HPDE6-E6E7 (cell line): ENCODE measurements around the gene HSPD1.
"Not testable (repeated sequence)": the region's sequence is repeated elsewhere in the genome, so short reads cannot be mapped to it uniquely, and the experiment has no call there.

ENCODE experiments used
- DNase-seq: peaks from one replicate; pipeline ENCODE4 v3.0.0; 2011; ENCODE audit warnings: missing footprints; ENCODE audit errors: extremely low spot score

Gene HSPD1

DNA sequence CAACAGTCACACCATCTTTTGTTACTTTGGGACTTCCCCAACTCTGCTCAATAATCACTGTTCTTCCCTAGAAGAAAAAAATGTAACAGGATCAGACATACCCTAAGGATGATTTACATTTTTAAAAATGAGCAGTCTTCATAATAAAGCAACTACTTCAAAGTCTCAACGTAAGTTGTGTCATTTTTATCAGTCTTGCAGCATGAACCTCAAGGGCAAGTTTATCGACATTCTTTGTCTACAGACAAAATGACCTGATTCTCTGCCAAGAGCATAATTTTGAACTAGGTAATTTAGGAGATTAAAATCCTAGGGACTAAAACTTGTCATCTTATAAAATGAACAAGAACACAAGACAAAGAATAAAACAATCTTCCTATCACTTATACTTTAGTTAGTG is 2.3 kb downstream of the HSPD1 start:
- DNase-seq = no peak

DNA sequence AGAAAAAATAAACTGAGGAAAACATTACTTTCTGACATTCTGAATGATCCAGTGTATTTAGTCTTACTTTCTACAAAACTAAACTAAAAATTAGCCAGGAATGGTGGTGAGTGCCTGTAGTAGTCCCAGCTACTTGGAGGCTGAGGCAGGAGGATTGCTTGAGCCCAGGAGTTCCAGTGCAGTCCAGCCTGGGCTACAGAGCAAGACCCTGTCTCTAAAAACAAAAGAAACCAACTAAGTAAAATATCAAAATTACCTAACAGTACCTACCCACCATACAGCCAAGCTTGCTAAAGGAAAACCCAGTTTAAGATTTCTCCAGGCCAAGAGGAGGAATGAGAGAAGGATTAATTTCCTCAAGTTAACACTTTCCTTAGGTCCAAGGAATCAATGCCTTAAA is 2.9 kb downstream of the HSPD1 start:
- no peak for DNase-seq

DNA sequence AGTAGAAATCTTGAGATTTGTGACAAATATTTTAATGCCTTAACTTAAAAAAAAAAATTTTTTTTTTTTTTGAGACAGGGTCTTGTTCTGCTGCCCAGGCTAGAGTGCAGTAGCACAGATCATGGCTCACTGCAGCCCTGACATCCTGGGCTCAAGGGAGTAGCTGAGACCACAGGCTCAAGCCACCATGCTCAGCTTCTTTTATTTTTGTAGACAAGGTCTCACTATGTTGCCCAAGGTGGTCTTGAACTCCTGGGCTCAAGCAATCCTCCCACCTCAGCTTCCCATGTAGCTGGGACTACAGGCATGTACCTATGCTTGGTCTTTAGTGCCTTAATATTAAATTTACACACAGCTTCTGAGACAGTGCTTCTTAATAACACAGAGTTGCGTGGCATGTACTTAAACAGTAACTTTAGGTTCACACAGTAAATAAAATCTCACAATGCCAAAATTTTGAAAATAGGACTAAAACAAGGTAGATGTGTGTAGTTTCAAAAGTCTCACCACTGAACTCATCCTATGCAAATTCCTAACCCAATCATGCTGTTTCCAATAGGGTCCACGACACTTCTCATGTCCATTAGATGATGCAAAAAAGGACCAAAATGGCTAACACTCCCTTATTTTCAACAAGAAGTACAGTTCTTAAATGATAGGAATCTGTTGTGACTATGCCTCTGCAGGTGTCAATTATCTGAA is 4.1 kb downstream of the HSPD1 start:
- DNase-seq = no peak

DNA sequence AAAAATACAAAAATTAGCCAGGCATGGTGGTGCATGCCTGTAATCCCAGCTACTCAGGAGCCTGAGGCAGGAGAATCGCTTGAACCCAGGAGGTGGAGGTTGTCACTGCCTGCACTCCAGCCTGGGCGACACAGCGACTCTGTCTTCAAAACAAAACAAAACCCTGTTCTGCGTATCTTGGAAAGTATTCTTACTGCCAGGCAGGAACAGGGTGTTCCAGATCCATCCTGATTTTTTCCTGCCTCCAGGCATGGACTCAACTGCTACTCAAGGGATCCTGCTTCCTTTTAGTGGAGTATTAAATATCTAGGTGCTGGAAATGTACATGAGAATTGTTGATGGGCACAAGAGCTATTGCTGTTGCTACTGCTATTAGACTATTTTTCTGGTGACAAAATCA is 12.3 kb downstream of the HSPD1 start:
- DNase-seq = no peak

DNA sequence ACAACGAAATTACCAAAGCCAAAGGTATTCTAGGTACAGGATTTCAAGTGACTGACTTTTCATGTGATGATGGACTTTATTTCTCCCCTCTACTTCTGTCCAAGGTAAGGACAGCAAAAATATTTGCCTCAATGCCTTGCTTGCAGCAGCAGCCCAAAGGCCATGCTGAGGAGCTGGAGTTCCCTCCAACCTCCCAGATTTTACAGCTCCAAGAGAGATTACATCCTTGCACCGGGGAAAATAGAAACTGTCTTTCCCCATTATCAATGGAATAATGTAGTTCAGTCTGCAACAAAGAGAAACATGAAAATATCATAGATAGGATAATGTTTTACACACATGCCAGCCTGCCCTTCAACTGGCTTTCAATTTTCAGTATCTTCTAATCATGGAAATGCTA is 13.5 kb downstream of the HSPD1 start:
- no peak for DNase-seq

DNA sequence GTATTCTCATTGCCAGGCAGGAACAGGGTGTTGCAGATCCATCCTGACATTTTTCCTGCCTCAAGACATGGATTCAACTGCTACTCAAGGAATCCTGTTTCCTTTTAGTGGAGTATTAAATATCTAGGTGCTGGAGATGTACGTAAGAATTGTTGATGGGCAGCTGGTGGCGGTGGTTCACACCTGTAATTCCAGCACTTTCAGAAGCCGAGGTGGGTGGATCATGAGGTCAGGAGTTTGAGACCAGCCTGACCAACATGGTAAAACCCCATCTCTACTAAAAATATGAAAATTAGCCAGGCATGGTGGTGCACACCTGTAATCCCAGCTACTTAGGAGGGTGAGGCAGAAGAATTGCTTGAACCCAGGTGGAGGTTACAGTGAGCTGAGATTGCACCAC is 15.4 kb downstream of the HSPD1 start:
- DNase-seq = not testable (repeated sequence)

DNA sequence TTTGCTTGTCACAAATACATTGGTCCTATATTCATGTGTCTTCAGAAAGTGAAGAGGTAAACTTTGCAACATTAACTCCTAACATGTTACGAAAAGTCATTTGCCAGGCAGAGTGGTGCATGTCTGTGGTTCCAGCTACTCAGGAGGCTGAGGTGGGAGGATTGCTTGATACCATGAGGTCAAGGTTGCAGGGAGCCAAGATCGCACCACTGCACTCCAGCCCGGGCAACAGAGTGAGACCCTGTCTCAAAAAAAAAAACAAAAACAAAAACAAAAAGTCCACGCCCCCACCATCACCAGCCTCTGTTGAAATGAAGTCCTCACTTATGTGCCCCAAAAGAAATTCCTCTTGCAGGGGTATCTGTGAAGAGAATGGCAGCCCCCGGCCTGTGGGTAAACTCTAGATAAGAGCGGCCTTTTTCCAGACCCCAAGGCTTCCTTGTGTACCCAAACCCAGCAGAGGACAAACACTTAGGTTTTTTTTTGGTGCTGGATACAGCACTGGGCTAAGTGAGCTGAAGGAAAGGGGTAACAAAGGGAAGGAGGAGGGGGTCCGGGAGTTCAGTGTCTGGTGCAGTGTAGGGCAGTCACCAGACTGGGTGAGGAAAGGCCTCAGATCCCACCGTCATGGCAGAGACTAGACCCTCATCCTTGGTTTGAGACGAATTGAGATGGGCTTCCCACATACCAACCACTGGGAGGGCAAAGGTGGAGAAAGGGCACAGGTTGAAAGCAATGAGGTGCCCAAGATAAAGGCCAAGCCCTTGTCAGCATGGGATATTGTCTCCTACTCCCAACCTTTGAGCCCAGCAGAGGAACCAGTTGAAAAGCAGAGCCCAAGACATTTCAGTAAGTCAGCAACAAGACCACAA is 19.2 kb downstream of the HSPD1 start:
- no peak for DNase-seq

DNA sequence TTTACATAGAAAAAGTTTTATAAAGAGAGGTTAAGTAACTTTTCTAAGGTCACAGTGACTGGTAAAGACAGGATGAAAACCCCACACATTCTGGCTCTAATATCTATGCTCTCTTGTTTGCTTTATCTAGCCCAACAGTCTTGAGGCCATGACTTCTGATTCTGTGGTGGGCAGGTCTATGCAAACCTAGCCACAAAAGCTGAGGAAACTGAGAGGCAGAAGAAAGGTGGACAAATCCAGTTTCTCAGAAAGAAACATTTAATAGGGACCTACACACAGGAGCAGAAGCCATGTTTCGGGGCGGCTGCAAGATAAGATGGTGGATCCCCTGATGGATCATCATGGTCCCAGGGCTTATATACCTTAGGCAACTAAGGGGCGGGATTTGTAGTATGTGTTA is 21.8 kb downstream of the HSPD1 start:
- no peak for DNase-seq

DNA sequence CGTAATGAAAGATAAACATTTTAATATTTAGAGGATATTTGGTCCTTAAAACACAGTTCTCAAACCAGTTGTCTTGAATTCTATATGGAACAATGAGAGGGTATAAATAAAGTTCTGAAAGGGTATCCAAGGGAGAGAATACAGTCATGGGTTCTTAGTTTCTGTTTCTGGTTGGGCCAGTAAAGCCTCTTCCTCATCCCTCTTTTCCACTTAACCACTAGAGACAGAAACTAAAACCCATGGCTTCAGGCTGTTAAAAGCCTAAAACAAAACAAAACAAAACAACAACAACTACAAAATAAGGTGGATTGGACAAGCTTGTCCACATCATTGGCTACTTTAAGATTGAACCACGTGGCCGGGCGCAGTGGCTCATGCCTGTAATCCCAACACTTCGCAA is 27.5 kb downstream of the HSPD1 start:
- no peak for DNase-seq

DNA sequence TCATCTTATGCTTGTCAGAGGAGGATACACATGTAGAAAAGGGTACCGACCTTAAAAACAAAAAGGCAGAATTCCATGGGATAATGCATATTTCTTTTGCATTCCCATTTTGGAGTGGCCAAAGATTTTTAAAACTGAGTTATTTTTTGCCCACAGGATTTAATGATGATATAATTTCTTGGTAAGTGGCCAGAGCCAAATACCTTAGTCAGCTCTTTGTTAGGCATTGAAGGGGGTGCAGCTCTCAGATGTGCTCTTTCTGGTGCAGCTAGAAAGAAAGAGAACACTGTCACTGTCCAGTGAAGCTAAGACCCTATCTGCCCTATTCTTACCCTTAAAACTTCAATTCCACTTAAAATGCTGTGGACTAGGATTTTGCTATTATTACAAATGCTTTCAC is 35.5 kb downstream of the HSPD1 start:
- DNase-seq = no peak

DNA sequence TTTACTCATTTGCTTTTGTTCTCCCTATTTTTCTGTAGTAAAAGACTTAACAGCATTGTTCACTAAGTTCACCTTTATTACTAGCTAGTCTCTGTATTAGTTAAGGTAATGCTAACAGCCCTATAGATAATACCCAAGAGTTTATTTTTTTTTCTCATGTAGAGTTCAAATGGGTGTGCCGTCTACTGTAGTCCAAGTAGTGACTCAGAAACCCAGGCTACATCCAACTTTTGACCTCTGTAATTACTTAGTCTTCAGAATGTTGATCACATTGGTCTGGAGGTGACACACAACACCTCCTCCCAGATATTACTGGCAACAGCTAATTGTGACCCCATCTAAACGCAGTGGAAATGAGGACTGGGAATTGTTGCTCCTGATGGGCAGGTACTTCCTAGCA is 38.6 kb downstream of the HSPD1 start:
- no peak for DNase-seq

DNA sequence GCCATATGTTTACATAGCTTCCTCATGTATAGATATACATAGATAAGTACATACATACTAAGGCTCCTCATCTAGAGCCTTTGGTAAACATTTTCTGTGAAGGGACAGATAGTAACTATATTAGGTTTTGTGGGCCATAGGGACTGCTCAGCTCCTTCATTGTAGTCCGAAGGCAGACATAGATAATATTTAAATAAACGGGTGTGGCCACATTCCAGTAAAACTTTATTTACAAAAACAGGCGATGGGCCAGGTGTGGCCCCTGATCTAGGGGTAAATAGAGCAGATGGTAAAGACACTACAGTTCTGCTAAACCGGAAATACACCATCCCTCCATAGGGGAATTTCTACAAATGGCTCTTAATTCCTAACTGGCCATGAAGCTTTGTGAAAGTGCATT is 39.0 kb downstream of the HSPD1 start:
- DNase-seq = no peak

DNA sequence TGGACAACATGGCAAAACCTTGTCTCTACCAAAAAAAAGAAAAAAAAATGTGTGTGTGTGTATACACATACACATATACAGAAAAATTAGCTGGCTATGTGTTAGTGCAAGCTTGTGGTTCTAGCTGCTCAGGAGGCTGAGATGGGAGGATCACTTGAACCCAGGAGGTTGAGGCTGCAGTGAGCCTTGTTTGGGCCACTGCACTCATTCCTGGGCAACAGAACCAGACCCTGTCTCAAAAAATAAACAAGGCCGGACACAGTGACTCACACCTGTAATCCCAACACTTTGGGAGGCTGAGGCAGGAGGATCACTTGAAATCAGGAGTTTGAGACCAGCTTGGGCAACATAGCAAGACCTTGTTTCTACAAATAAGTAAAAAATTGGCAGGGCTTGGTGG is 44.2 kb downstream of the HSPD1 start:
- no peak for DNase-seq

DNA sequence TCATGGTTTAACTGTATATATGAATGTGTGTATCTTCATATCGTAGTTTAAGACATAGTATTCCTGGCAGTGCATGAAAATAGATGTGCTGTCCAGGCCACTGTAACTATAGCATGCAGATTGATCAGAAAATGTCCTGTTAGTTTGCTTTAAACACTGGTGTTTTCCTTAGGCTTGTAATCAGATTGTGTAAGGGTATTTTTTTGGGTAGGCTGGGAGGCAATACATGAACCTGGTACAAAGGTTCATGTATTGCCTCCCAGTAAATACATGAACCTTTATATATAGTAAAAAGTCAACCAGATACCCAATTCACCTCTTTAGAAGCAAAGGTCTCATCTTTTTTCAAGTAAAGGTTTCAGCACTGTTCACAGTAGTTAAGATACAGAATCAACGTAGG is 44.7 kb downstream of the HSPD1 start:
- DNase-seq = no peak

DNA sequence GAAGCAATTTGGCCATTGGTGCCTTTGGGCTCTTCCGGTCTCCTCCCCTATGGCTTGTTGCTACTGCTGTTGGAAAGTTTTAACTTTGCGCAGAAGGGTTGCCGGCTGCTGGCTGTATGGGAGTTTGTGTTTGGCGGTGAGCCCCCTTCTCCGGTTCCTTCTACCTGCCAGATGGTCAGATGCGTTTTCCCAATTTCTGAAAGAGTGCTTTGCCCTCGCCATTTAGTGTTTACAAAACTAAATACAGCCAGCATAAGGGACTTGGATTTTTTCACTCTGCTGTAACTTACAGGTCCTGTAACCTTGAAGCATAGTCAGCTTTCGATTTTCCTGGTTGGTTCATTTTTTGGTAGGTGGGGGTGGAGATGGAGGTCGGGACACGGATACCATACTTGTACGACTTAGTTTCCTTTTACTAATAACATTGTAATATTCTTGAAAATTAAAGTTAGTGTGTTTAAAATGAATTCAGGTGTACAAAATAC is 45.7 kb downstream of the HSPD1 start:
- DNase-seq = peak; percentile 73

DNA sequence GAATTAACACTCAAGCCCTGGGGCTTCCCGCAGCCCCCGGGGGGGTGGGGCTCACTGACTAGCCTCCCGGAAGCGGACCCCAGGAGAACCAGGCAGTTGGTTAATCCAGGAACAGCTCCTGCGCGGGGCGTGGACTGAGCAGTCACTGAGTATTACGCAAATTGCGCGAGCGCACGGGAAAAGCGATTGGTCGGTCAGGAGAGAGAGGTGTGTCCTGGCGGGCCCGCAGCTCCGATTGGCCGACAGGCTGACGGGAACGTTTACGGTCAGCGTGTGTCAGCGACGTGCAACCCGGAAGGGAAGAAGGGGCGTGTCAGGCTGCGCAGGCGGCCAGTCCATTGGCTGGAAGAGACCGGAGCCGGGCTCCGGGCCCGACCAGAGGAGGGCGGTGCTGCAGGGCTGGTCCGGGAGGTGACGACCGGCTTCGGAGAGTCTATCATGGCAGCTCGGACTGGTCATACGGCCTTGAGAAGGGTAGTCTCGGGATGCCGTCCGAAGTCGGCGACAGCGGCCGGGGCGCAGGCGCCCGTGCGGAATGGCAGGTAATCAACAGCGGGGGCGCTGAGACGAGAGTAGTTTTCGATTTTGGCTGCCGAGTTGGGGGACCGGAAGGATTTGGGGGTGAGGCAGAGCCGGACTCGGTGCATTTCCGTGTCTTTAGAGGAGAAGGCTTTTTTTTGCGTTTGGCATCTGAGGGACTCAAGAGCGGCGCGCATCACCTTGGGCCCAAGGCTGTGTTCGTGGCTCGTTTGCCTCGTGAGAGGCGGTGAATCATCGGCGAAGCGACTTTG is 46.3 kb downstream of the HSPD1 start, which contains the start of gene COQ10B:
COQ10B (plus strand) TSS at position 430 of the 791 bp plus-strand sequence; CDS start at position 439, 9 bp downstream.
- peak; percentile 97 for DNase-seq

DNA sequence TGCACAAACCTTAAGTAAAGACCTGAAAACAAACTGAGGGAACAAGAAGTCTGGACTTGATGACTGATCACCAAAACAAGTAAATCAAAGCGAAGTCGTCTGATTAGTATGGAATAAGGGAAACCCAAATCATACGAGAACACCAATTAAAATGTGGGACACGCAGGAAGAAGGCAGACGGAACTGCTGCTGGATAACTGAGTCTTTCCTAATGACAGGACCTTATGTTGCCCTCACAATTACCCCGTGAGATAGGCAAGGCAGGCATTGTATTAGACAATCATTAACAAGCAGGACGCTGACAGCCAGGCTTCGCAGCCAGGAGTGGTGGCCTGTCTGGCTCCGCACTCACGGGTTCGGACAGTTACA is 46.9 kb downstream of the HSPD1 start:
- DNase-seq = no peak

DNA sequence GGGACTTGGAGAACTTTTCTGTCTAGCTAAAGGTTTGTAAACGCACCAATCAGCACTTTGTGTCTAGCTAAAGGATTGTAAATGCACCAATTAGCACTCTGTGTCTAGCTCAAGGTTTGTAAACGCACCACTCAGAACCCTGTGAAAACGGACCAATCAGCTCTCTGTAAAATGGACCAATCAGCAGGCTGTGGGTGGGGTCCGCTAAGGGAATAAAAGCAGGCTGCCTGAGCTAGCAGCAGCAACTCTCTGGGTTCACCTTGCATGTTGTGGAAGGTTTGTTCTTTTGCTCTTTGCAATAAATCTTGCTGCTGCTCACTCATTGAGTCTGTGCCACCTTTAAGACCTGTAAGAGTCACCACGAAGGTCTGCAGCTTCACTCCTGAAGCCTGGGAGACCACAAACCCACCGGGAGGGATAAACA is 48.7 kb downstream of the HSPD1 start:
- not testable (repeated sequence) for DNase-seq

DNA sequence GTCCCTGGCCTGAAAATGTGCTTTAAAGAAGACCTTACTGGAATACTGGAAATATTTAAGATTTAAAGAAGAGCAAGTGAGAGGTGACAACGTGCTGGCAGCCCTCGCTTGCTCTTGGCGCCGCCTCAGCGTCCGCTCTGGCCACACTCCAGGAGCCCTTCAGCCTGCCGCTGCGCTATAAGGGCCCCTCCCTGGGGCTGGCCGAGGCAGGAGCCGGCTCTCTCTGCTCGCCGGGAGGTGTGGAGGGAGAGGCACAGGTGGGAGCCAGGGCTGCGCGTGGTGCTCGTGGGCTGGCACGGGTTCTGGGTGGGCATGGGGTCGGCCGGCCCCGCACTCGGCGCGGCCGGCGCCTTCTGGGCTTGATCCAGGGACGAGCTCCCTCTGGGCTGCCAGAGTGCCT is 49.2 kb downstream of the HSPD1 start:
- DNase-seq = no peak

DNA sequence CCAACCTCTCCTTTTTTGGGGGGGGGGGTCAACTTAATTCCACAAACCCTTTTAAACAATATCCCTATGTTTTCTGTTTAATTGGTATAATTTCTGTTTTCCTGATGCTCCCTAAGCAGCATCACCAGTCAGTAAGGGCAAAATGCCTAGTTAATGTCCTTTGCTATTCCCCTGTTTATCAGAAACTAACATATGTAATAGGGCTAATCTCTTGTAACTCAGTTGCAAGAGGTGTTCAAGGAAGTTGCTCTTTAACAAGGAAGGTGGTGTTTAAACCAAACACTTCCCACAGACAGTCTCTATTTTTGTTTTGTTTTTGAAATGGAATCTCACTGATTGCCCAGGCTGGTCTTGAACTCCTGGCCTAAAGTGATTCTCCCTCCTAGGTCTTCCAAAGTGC is 52.8 kb downstream of the HSPD1 start:
- no peak for DNase-seq

DNA sequence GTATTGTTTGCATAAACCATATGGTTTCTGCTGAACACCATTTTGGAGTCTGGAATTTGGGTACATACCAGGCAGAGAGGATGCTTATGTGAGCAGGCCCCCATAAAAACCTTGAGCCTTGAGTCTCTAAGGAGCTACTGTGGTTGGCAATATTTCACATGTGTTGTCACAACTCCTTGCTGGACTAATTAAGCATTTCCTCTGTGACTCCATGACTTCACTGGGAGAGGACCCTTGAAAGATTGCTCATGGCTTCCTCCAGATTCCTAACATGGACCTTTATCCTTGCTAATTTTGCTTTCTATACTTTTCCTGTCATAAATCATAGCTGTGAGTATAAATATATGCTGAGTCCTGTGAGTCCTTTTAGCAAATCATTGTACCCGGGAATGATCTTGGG is 53.9 kb downstream of the HSPD1 start:
- DNase-seq = no peak

DNA sequence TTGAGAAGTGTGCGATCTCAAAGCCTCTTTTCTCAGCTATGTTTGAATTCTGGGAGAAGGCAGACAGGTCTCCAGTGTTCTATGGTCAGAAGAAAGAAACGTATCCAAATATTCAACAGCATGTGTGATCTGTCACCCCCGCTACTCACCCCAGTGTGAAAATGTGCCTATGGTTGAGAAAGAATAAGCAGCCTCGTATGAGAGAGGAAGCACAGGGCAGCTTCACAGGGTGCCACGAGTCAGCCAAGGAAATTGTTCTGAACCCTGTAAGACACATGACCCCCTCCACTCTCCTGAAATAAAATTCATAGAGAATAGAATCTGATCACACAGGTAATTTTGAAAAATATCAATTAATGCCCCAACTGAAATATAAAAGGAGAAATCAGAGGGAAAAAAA is 56.8 kb downstream of the HSPD1 start:
- DNase-seq = no peak
